Tibial nerve (tissue), 4 donors: ENCODE results near the gene FILIP1. TPM values are rescaled to one million over a fixed set of nuclear protein-coding genes. Genes with fewer than 3 reads are reported as not detected.

Source experiments
- DNase-seq, 2 donors: peaks; one replicate each; pipeline ENCODE4 v3.0.0-alpha.2; 2019; ENCODE audit warnings: low spot score in 2 of 2
- H3K27ac ChIP-seq, 4 donors: fragments of 200-600 bp; sonication (generic) in 3 of 4; one replicate each; pipeline ENCODE4 v1.5.1; 2017 to 2019; ENCODE audit warnings: mild to moderate bottlenecking in 1 of 4
- H3K27me3 ChIP-seq, 2 donors: fragments of 200-600 bp; sonication (generic) in 1 of 2; one replicate each; pipeline versions ENCODE4 v1.5.1 to v1.6.0; 2017 to 2019
- H3K36me3 ChIP-seq, 3 donors: fragments of 200-600 bp; sonication (generic); one replicate each; pipeline ENCODE4 v1.5.1; 2018 to 2019
- H3K4me1 ChIP-seq, 4 donors: fragments of 200-600 bp; sonication (generic) in 3 of 4; one replicate each; pipeline ENCODE4 v1.5.1; 2017 to 2019
- H3K4me3 ChIP-seq, 4 donors: fragments of 200-600 bp; sonication (generic) in 3 of 4; one replicate each; pipeline ENCODE4 v1.5.1; 2017 to 2019; ENCODE audit warnings: mild to moderate bottlenecking in 1 of 4, moderate library complexity in 1 of 4
- H3K9me3 ChIP-seq, 4 donors: fragments of 200-600 bp; sonication (generic) in 3 of 4; one replicate each; pipeline ENCODE4 v1.5.1; 2017 to 2019
- CTCF ChIP-seq, 5 experiments: fragments of 200-600 bp in 3 of 5; fragments of 450-650 bp in 2 of 5; sonication (generic) in 3 of 5; IDR thresholded peaks; one replicate each; pipeline ENCODE4 v1.5.1; 2016 to 2019; ENCODE audit warnings: antibody characterized with exemption in 5 of 5, mild to moderate bottlenecking in 3 of 5, moderate library complexity in 2 of 5
- EP300 ChIP-seq, 2 donors: sonication (generic); formaldehyde crosslinking; IDR thresholded peaks; one replicate each; pipeline ENCODE4 v1.6.1; 2017; ENCODE audit warnings: antibody characterized with exemption in 2 of 2, mild to moderate bottlenecking in 1 of 2
- POLR2A ChIP-seq, 2 donors: fragments of 450-650 bp; IDR thresholded peaks; one replicate each; pipeline ENCODE4 v1.6.1; 2017; ENCODE audit warnings: antibody characterized with exemption in 2 of 2, mild to moderate bottlenecking in 2 of 2, moderate library complexity in 2 of 2
- WGBS, 2 donors: methylation state at CpG; one replicate each; pipeline ENCODE4 v1.1.5; 2018; 5-methylcytosine and 5-hydroxymethylcytosine counted together
- total RNA-seq, 4 donors: library from RNA; depleted of rRNA; stranded (reverse); fragments of >200 nt; gene quantifications; one replicate each; pipeline ENCODE4 v1.1.0, GENCODE V29; 2016

Gene FILIP1
- total RNA-seq, 4 donors from 2014 or later: 6.0 to 16.3 (median 13.3) TPM

GRCh38 chr6:75530696-75531095 lies 37.1 kb upstream of the FILIP1 start:
- peaks cover 0 to 4% (median 0%) of the 10 kb centered on the region in 4 donors for H3K9me3 ChIP-seq
- no peak for TF ChIP-seq EP300 (IDR thresholded peaks at IDR 0.05)
- TF ChIP-seq CTCF (IDR thresholded peaks at IDR 0.05): no peak
- no peaks in the 10 kb centered on the region for H3K27me3 ChIP-seq
- DNase-seq: no peak
- peak overlapping the region in 1 of 4 donors; percentile 35 for H3K27ac ChIP-seq
- H3K36me3 ChIP-seq: no peaks in the 10 kb centered on the region
- no peaks in the 10 kb centered on the region for H3K4me1 ChIP-seq
- WGBS, 2 donors: 47 to 53% methylated on average over 4 of the region's 4 CpGs
- peak overlapping the region in 1 of 4 donors; percentile 4 for H3K4me3 ChIP-seq

- 73 to 82% methylated on average over 2 of the region's 2 CpGs for WGBS, 2 donors
- H3K4me1 ChIP-seq: peaks cover 0 to 3% (median 0%) of the 10 kb centered on the region in 4 donors
- H3K27me3 ChIP-seq: no peaks in the 10 kb centered on the region
- no peak for DNase-seq
- H3K36me3 ChIP-seq: no peaks in the 10 kb centered on the region
- H3K27ac ChIP-seq: no peak overlapping the region
- H3K9me3 ChIP-seq: no peaks in the 10 kb centered on the region
- TF ChIP-seq CTCF (IDR thresholded peaks at IDR 0.05) (no peak), EP300 (IDR thresholded peaks at IDR 0.05) (no peak), POLR2A (IDR thresholded peaks at IDR 0.05) (no peak)
- no peak overlapping the region for H3K4me3 ChIP-seq
Observed at GRCh38 chr6:75528423-75528822, 34.8 kb upstream of the FILIP1 start.

GRCh38 chr6:75526502-75527127 lies 33.0 kb upstream of the FILIP1 start:
- H3K27me3 ChIP-seq: no peaks in the 10 kb centered on the region
- no peak for TF ChIP-seq POLR2A (IDR thresholded peaks at IDR 0.05)
- TF ChIP-seq CTCF (IDR thresholded peaks at IDR 0.05): peak; percentile 26 to 84 (median 54)
- whole genome bisulfite sequencing, 2 donors: 13 to 16% methylated on average over 4 of the region's 4 CpGs
- no peak overlapping the region for H3K4me3 ChIP-seq
- no peaks in the 10 kb centered on the region for H3K36me3 ChIP-seq
- no peaks in the 10 kb centered on the region for H3K9me3 ChIP-seq
- H3K27ac ChIP-seq: no peak overlapping the region
- peaks cover 0 to 3% (median 0%) of the 10 kb centered on the region in 4 donors for H3K4me1 ChIP-seq
- DNase-seq: peak; percentile 39 to 91

- H3K9me3 ChIP-seq: no peaks in the 10 kb centered on the region
- 92 to 96% methylated on average over 3 of the region's 3 CpGs for WGBS, 2 donors
- TF ChIP-seq CTCF (IDR thresholded peaks at IDR 0.05) (no peak), POLR2A (IDR thresholded peaks at IDR 0.05) (no peak), EP300 (IDR thresholded peaks at IDR 0.05) (no peak)
- H3K4me1 ChIP-seq: peaks cover 0 to 3% (median 0%) of the 10 kb centered on the region in 4 donors
- no peak overlapping the region for H3K4me3 ChIP-seq
- no peaks in the 10 kb centered on the region for H3K27me3 ChIP-seq
- no peak overlapping the region for H3K27ac ChIP-seq
- no peak for DNase-seq
- no peaks in the 10 kb centered on the region for H3K36me3 ChIP-seq
Observed at GRCh38 chr6:75525682-75526081, 32.1 kb upstream of the FILIP1 start.

GRCh38 chr6:75524322-75524972 lies 30.8 kb upstream of the FILIP1 start:
- H3K4me3 ChIP-seq: peak overlapping the region in 1 of 4 donors; percentile 6
- no peak overlapping the region for H3K27ac ChIP-seq
- 9 to 15% methylated on average over 9 of the region's 9 CpGs for WGBS, 2 donors

More at GRCh38 chr6:75524322-75524972, 30.8 kb upstream of the FILIP1 start:
- TF ChIP-seq CTCF (IDR thresholded peaks at IDR 0.05) (no peak), POLR2A (IDR thresholded peaks at IDR 0.05) (no peak), EP300 (IDR thresholded peaks at IDR 0.05) (no peak)
- Histone ChIP-seq H3K27me3 (no peaks in the 10 kb centered on the region), H3K4me1 (peaks cover 0 to 3% (median 0%) of the 10 kb centered on the region in 4 donors), H3K9me3 (no peaks in the 10 kb centered on the region), H3K36me3 (no peaks in the 10 kb centered on the region)
- DNase-seq: no peak
